WTC11 (cell line): ENCODE data around the gene EFNA5.

Experiments used
- ATF3 ChIP-seq: sonication (generic); formaldehyde crosslinking; conservative IDR thresholded peaks from 2 replicates; pipeline ENCODE4 v1.8.1; 2022; ENCODE audit warnings: mild to moderate bottlenecking, missing genetic modification reagents
- CREB1 ChIP-seq: sonication (generic); formaldehyde crosslinking; IDR thresholded peaks from 2 replicates; pipeline ENCODE4 v1.8.0; 2023; ENCODE audit warnings: mild to moderate bottlenecking, missing genetic modification reagents
- CTCF ChIP-seq: fragments of 200-600 bp; IDR thresholded peaks from 2 replicates; pipeline ENCODE4 v1.8.0; 2022; ENCODE audit warnings: antibody characterized with exemption
- E2F1 ChIP-seq: sonication (generic); formaldehyde crosslinking; IDR thresholded peaks from 2 replicates; pipeline ENCODE4 v1.8.0; 2022; ENCODE audit warnings: mild to moderate bottlenecking, missing genetic modification reagents
- E2F4 ChIP-seq: sonication (generic); formaldehyde crosslinking; IDR thresholded peaks from 2 replicates; pipeline ENCODE4 v1.8.1; 2022; ENCODE audit warnings: low read depth, mild to moderate bottlenecking, moderate library complexity, missing genetic modification reagents, borderline replicate concordance
- EMX1 ChIP-seq: fragments of 250-450 bp; sonication (Bioruptor Pico); IDR thresholded peaks from 2 replicates; pipeline ENCODE4 v1.8.0; 2021; ENCODE audit warnings: mild to moderate bottlenecking
- JAZF1 ChIP-seq: fragments of 250-450 bp; sonication (Bioruptor Pico); IDR thresholded peaks from 2 replicates; pipeline ENCODE4 v1.9.0; 2021; ENCODE audit warnings: moderate library complexity, mild to moderate bottlenecking, inconsistent platforms
- JUN ChIP-seq: sonication (generic); formaldehyde crosslinking; IDR thresholded peaks from 2 replicates; pipeline ENCODE4 v1.8.0; 2023; ENCODE audit warnings: mild to moderate bottlenecking, missing genetic modification reagents
- MAX ChIP-seq: sonication (generic); formaldehyde crosslinking; IDR thresholded peaks from 2 replicates; pipeline ENCODE4 v1.8.0; 2022; ENCODE audit warnings: mild to moderate bottlenecking, missing genetic modification reagents
- RORB ChIP-seq: fragments of 250-450 bp; sonication (Bioruptor Pico); IDR thresholded peaks from 2 replicates; pipeline ENCODE4 v1.9.0; 2021; ENCODE audit warnings: mild to moderate bottlenecking
- TCF7 ChIP-seq: sonication (generic); formaldehyde crosslinking; IDR thresholded peaks from 2 replicates; pipeline ENCODE4 v1.8.0; 2022; ENCODE audit warnings: mild to moderate bottlenecking, low read depth, missing genetic modification reagents, moderate library complexity
- USF2 ChIP-seq: sonication (generic); formaldehyde crosslinking; IDR thresholded peaks from 2 replicates; pipeline ENCODE4 v1.8.1; 2023; ENCODE audit warnings: mild to moderate bottlenecking, missing genetic modification reagents, moderate library complexity

GRCh38 chr5:107652408-107652807 lies 18.3 kb downstream of the EFNA5 start:
- TF ChIP-seq ATF3 (CRISPR knock-in tag), result no peak
- TF ChIP-seq TCF7 (CRISPR knock-in tag), result no peak
- no peak for TF ChIP-seq EMX1 (CRISPR knock-in tag)
- no peak for TF ChIP-seq CTCF
- no peak for TF ChIP-seq E2F4 (CRISPR knock-in tag)
- no peak for TF ChIP-seq E2F1 (CRISPR knock-in tag)
- no peak for TF ChIP-seq CREB1 (CRISPR knock-in tag)
- TF ChIP-seq USF2, result no peak
- no peak for TF ChIP-seq MAX
- no peak for TF ChIP-seq JUN
- TF ChIP-seq RORB, result no peak
- TF ChIP-seq JAZF1 (CRISPR knock-in tag), result no peak
